ENCODE measurements around the gene GMCL2.

DNA sequence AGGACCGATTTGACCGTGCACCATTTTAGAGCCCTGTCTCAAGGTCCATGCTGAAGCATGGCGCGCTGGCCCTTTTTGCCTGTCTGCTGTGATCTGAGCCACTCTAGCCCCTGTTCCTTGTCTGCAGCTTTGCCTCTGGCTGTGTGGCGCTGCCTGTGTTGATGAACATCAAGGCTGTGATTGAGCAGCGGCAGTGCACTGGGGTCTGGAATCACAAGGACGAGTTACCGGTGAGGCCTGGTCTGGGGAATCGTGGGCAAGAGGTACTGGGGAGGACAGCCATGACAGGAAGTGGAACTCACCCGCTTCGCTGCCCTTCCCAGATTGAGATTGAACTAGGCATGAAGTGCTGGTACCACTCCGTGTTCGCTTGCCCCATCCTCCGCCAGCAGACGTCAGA, 39.8 kb downstream of the GMCL2 start:
- TF ChIP-seq, protein P1, sequence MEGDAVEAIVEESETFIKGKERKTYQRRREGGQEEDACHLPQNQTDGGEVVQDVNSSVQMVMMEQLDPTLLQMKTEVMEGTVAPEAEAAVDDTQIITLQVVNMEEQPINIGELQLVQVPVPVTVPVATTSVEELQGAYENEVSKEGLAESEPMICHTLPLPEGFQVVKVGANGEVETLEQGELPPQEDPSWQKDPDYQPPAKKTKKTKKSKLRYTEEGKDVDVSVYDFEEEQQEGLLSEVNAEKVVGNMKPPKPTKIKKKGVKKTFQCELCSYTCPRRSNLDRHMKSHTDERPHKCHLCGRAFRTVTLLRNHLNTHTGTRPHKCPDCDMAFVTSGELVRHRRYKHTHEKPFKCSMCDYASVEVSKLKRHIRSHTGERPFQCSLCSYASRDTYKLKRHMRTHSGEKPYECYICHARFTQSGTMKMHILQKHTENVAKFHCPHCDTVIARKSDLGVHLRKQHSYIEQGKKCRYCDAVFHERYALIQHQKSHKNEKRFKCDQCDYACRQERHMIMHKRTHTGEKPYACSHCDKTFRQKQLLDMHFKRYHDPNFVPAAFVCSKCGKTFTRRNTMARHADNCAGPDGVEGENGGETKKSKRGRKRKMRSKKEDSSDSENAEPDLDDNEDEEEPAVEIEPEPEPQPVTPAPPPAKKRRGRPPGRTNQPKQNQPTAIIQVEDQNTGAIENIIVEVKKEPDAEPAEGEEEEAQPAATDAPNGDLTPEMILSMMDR (IDR thresholded peaks at IDR 0.05): no peak
- TF ChIP-seq POLR2A (IDR thresholded peaks at IDR 0.05): no peak
- TF ChIP-seq EP300 (IDR thresholded peaks at IDR 0.05): no peak

Measured in ovary (tissue), 3 donors.